Gastrocnemius medialis (tissue), 4 donors: ENCODE data around the gene CFAP45. TPM values are rescaled to one million over a fixed set of nuclear protein-coding genes. Genes with fewer than 3 reads are reported as not detected.

Source experiments
- ATAC-seq, 2 donors: fragments of 150-250 bp; one replicate each; pipeline ENCODE4 v1.9.1; 2016
- DNase-seq, 2 donors: peaks; one replicate each; pipeline ENCODE4 v3.0.0-alpha.2; 2019
- H3K27ac ChIP-seq, 4 donors: fragments of 200-600 bp; sonication (generic); 1 replicate in 1 of 4; 2 replicates in 3 of 4; pipeline ENCODE4 v1.5.1; 2016 to 2018; ENCODE audit warnings: mild to moderate bottlenecking in 2 of 4, moderate library complexity in 1 of 4
- H3K27me3 ChIP-seq, 3 donors: fragments of 200-600 bp; sonication (generic) in 2 of 3; 1 replicate in 1 of 3; 2 replicates in 2 of 3; pipeline versions ENCODE4 v1.5.1 to v1.6.0; 2016 to 2019; ENCODE audit warnings: mild to moderate bottlenecking in 1 of 3, moderate library complexity in 1 of 3
- H3K36me3 ChIP-seq, 2 donors: fragments of 200-600 bp; sonication (generic) in 1 of 2; one replicate each; pipeline ENCODE4 v1.5.1; 2017 to 2018
- H3K4me1 ChIP-seq, 2 donors: fragments of 200-600 bp; sonication (generic) in 1 of 2; one replicate each; pipeline ENCODE4 v1.5.1; 2016 to 2017; ENCODE audit warnings: mild to moderate bottlenecking in 2 of 2
- H3K4me3 ChIP-seq, 4 donors: fragments of 200-600 bp; sonication (generic) in 3 of 4; 1 replicate in 1 of 4; 2 replicates in 3 of 4; pipeline ENCODE4 v1.5.1; 2016 to 2019; ENCODE audit warnings: mild to moderate bottlenecking in 2 of 4
- H3K9me3 ChIP-seq, 3 donors: fragments of 200-600 bp; sonication (generic) in 2 of 3; 1 replicate in 1 of 3; 2 replicates in 2 of 3; pipeline ENCODE4 v1.5.1; 2016 to 2019
- CTCF ChIP-seq, 5 experiments: fragments of 450-650 bp in 3 of 5; fragments of 200-600 bp in 2 of 5; sonication (generic) in 2 of 5; IDR thresholded peaks in 4 of 5; conservative IDR thresholded peaks in 1 of 5; 1 replicate in 4 of 5; 2 replicates in 1 of 5; pipeline ENCODE4 v1.5.1; 2016 to 2019; ENCODE audit warnings: antibody characterized with exemption in 5 of 5, mild to moderate bottlenecking in 3 of 5, moderate library complexity in 3 of 5
- POLR2A ChIP-seq, 2 donors: fragments of 450-650 bp; IDR thresholded peaks; one replicate each; pipeline ENCODE4 v1.6.1; 2017; ENCODE audit warnings: antibody characterized with exemption in 2 of 2, mild to moderate bottlenecking in 2 of 2, moderate library complexity in 2 of 2
- in situ Hi-C, 4 donors: fragments of 200-750 bp; cut with MboI; loops; one replicate each; pipeline versions ENCODE4 v1.15.0 to v1.8.0; 2017; ENCODE audit warnings: low sequenced_read_pairs in 4 of 4
- intact Hi-C: fragments of 100-400 bp; cut with DNase I; formaldehyde crosslinking; loops from one replicate; pipeline ENCODE4 v1.15.1; 2023; ENCODE audit warnings: low total_unique reads
- total RNA-seq, 4 donors: library from RNA; depleted of rRNA; stranded (reverse); fragments of >200 nt; gene quantifications; one replicate each; pipeline versions ENCODE4 v1.1.0 to v1.2.3, GENCODE V29; 2016

CFAP45 gene
- total RNA-seq, 4 donors from 2014 or later = not detected

- ATAC-seq (no peak), DNase-seq (no peak)
- no peak overlapping the region for H3K4me3 ChIP-seq
- H3K27me3 ChIP-seq = no peaks in the 10 kb centered on the region
- H3K9me3 ChIP-seq = no peaks in the 10 kb centered on the region
- in situ Hi-C loops = no loop called here
- intact Hi-C loops = no loop called here
- H3K27ac ChIP-seq = no peak overlapping the region
- H3K36me3 ChIP-seq = no peaks in the 10 kb centered on the region
- no peaks in the 10 kb centered on the region for H3K4me1 ChIP-seq
- no peak for TF ChIP-seq POLR2A (IDR thresholded peaks at IDR 0.05)
- no peak for TF ChIP-seq CTCF (IDR thresholded peaks at IDR 0.05 in 4 of 5, conservative IDR thresholded peaks at IDR 0.05 in 1 of 5)
Measured at GRCh38 chr1:159862031-159862430, 37.9 kb downstream of the CFAP45 start.

- intact Hi-C loops = no loop called here
Measured at GRCh38 chr1:159861218-159861617, 38.7 kb downstream of the CFAP45 start.

GRCh38 chr1:159860456-159860855 lies 39.5 kb downstream of the CFAP45 start:
- H3K27ac ChIP-seq = no peak overlapping the region
- in situ Hi-C loops (no loop called here), intact Hi-C loops (no loop called here)
- DNase-seq = no peak
- TF ChIP-seq POLR2A (IDR thresholded peaks at IDR 0.05) (no peak), CTCF (IDR thresholded peaks at IDR 0.05 in 4 of 5, conservative IDR thresholded peaks at IDR 0.05 in 1 of 5) (no peak)
- no peaks in the 10 kb centered on the region for H3K9me3 ChIP-seq
- no peak overlapping the region for H3K4me3 ChIP-seq
- no peaks in the 10 kb centered on the region for H3K27me3 ChIP-seq
- H3K4me1 ChIP-seq = no peaks in the 10 kb centered on the region
- ATAC-seq = no peak
- no peaks in the 10 kb centered on the region for H3K36me3 ChIP-seq

More at GRCh38 chr1:159861218-159861617, 38.7 kb downstream of the CFAP45 start:
- Histone ChIP-seq H3K36me3 (no peaks in the 10 kb centered on the region), H3K9me3 (no peaks in the 10 kb centered on the region), H3K27ac (no peak overlapping the region), H3K4me3 (no peak overlapping the region), H3K4me1 (no peaks in the 10 kb centered on the region), H3K27me3 (no peaks in the 10 kb centered on the region)
- ATAC-seq (no peak), DNase-seq (no peak)
- in situ Hi-C loops = no loop called here
- TF ChIP-seq POLR2A (IDR thresholded peaks at IDR 0.05) = no peak

GRCh38 chr1:159859767-159860322 lies 40.1 kb downstream of the CFAP45 start:
- intact Hi-C loops = loop anchor here (10.0 kb wide), 1 partner anchor 65 kb away; the partner anchor contains the start of gene TAGLN2
- no peaks in the 10 kb centered on the region for H3K4me1 ChIP-seq
- no peak overlapping the region for H3K27ac ChIP-seq
- H3K36me3 ChIP-seq = no peaks in the 10 kb centered on the region
- no peaks in the 10 kb centered on the region for H3K9me3 ChIP-seq
- in situ Hi-C loops = loop anchor here in 1 of 4 donors (10.0 kb wide), 1 partner anchor 55 kb away; the partner anchor contains the start of gene FCRL6
- ATAC-seq (no peak), DNase-seq (no peak)
- no peak overlapping the region for H3K4me3 ChIP-seq
- TF ChIP-seq POLR2A (IDR thresholded peaks at IDR 0.05) = no peak
- TF ChIP-seq CTCF (IDR thresholded peaks at IDR 0.05 in 4 of 5, conservative IDR thresholded peaks at IDR 0.05 in 1 of 5) = no peak
- H3K27me3 ChIP-seq = no peaks in the 10 kb centered on the region

- in situ Hi-C loops = loop anchor here in 1 of 4 donors (10.0 kb wide), 1 partner anchor 53 kb away; the partner anchor contains the start of gene FCRL6
- DNase-seq = no peak
- ATAC-seq = no peak
- Histone ChIP-seq H3K9me3 (no peaks in the 10 kb centered on the region), H3K4me3 (no peak overlapping the region), H3K27ac (no peak overlapping the region), H3K27me3 (no peaks in the 10 kb centered on the region), H3K4me1 (peaks cover 8 to 13% of the 10 kb centered on the region in 2 donors), H3K36me3 (no peaks in the 10 kb centered on the region)
- intact Hi-C loops = loop anchor here (10.0 kb wide), 1 partner anchor 67 kb away; the partner anchor contains the start of gene TAGLN2
- TF ChIP-seq POLR2A (IDR thresholded peaks at IDR 0.05) = no peak
- TF ChIP-seq CTCF (IDR thresholded peaks at IDR 0.05 in 4 of 5, conservative IDR thresholded peaks at IDR 0.05 in 1 of 5) = no peak
Measured at GRCh38 chr1:159857889-159858288, 42.1 kb downstream of the CFAP45 start.
